HEK293 (cell line): Measurements from ENCODE around the gene DNAH11.

ENCODE experiments used
- CTCF ChIA-PET: fragments of 350-600 bp; formaldehyde crosslinking; extraction: SDS; loops from one replicate; lab custom pipeline; 2021; ENCODE audit warnings: antibody characterized with exemption; lab: Yijun Ruan, JAX
- POLR2A ChIA-PET: fragments of 300-600 bp; formaldehyde crosslinking; extraction: SDS; loops from one replicate; lab custom pipeline; 2020; ENCODE audit warnings: antibody characterized with exemption, inconsistent platforms; lab: Yijun Ruan, JAX
- H3K27ac ChIP-seq: fragments of 200-500 bp; sonication (Bioruptor generic); 2 replicates; pipeline ENCODE4 v1.5.1; 2014; ENCODE audit warnings: low read depth, low read length, control low read depth, inconsistent platforms; ENCODE audit errors: extremely low read depth
- H3K36me3 ChIP-seq, 2 experiments: fragments of 200-500 bp in 1 of 2; sonication (Bioruptor generic) in 1 of 2; 1 replicate in 1 of 2; 2 replicates in 1 of 2; pipeline ENCODE4 v1.5.1; 2014 to 2017; ENCODE audit warnings: inconsistent platforms in 2 of 2, low read length in 2 of 2; ENCODE audit not compliant: control insufficient read depth in 2 of 2, insufficient read depth in 1 of 2
- H3K4me1 ChIP-seq: fragments of 200-500 bp; sonication (Bioruptor generic); 2 replicates; pipeline ENCODE4 v1.5.1; 2014; ENCODE audit warnings: mild to moderate bottlenecking, low read length, inconsistent platforms; ENCODE audit not compliant: control insufficient read depth, insufficient read depth
- H3K4me3 ChIP-seq: 2 replicates; pipeline ENCODE4 v1.5.1; 2011; ENCODE audit warnings: low read depth, mild to moderate bottlenecking, control low read depth, low read length, moderate library complexity
- H3K9me3 ChIP-seq: fragments of 200-500 bp; sonication (Bioruptor generic); 2 replicates; pipeline ENCODE4 v1.5.1; 2014; ENCODE audit warnings: low read depth, low read length, inconsistent platforms; ENCODE audit not compliant: control insufficient read depth, insufficient read depth
- GLI2 ChIP-seq: fragments of 450-650 bp; formaldehyde crosslinking; IDR thresholded peaks from 2 replicates; pipeline ENCODE4; 2017; ENCODE audit warnings: missing biosample characterization, missing genetic modification characterization, low read depth, borderline replicate concordance
- HOXA7 ChIP-seq: sonication (generic); formaldehyde crosslinking; IDR thresholded peaks from 2 replicates; pipeline ENCODE4 v1.8.1; 2022; ENCODE audit warnings: missing genetic modification reagents, borderline replicate concordance
- KLF10 ChIP-seq: fragments of 450-650 bp; IDR thresholded peaks from 2 replicates; pipeline ENCODE4 v1.5.1; 2018; ENCODE audit warnings: missing biosample characterization, mild to moderate bottlenecking, missing genetic modification characterization
- KLF17 ChIP-seq: fragments of 450-650 bp; formaldehyde crosslinking; IDR thresholded peaks from 2 replicates; pipeline ENCODE4 v1.5.1; 2016; ENCODE audit warnings: missing biosample characterization, missing genetic modification characterization
- SALL2 ChIP-seq: fragments of 450-650 bp; formaldehyde crosslinking; IDR thresholded peaks from 2 replicates; pipeline ENCODE4 v1.5.0; 2017; ENCODE audit warnings: missing biosample characterization, mild to moderate bottlenecking, missing genetic modification characterization, borderline replicate concordance
- ZBTB44 ChIP-seq: fragments of 450-650 bp; IDR thresholded peaks from 2 replicates; pipeline ENCODE4 v1.5.1; 2018; ENCODE audit warnings: missing biosample characterization, mild to moderate bottlenecking, missing genetic modification characterization
- ZNF133 ChIP-seq: fragments of 450-650 bp; formaldehyde crosslinking; IDR thresholded peaks from 2 replicates; pipeline ENCODE4 v1.5.1; 2016; ENCODE audit warnings: missing biosample characterization, missing genetic modification characterization
- ZNF19 ChIP-seq: fragments of 450-650 bp; formaldehyde crosslinking; IDR thresholded peaks from 2 replicates; pipeline ENCODE4; 2016; ENCODE audit warnings: missing biosample characterization, missing genetic modification characterization, low read depth
- ZNF280C ChIP-seq: fragments of 450-650 bp; formaldehyde crosslinking; IDR thresholded peaks from 2 replicates; pipeline ENCODE4 v1.5.1; 2016; ENCODE audit warnings: missing biosample characterization, missing genetic modification characterization
- ZNF280D ChIP-seq: fragments of 450-650 bp; formaldehyde crosslinking; IDR thresholded peaks from 2 replicates; pipeline ENCODE4 v1.5.1; 2016; ENCODE audit warnings: missing biosample characterization, missing genetic modification characterization
- ZNF488 ChIP-seq: fragments of 450-650 bp; formaldehyde crosslinking; IDR thresholded peaks from 2 replicates; pipeline ENCODE4 v1.5.1; 2016; ENCODE audit warnings: missing biosample characterization, missing genetic modification characterization
- ZNF513 ChIP-seq: fragments of 450-650 bp; IDR thresholded peaks from 2 replicates; pipeline ENCODE4 v1.5.1; 2018; ENCODE audit warnings: missing biosample characterization, missing genetic modification characterization
- ZNF549 ChIP-seq: fragments of 450-650 bp; IDR thresholded peaks from 2 replicates; pipeline ENCODE4 v1.5.1; 2018; ENCODE audit warnings: missing biosample characterization, missing genetic modification characterization, mild to moderate bottlenecking, inconsistent platforms, moderate library complexity
- ZNF660 ChIP-seq: fragments of 450-650 bp; IDR thresholded peaks from 2 replicates; pipeline ENCODE4 v1.5.1; 2018; ENCODE audit warnings: missing biosample characterization, mild to moderate bottlenecking, missing genetic modification characterization

DNAH11 gene

GRCh38 chr7:21758286-21758685 is 215.4 kb downstream of the DNAH11 start (continued):
- TF ChIP-seq KLF10 = no peak
- TF ChIP-seq ZNF488 (tag by site-specific recombination) = no peak
- TF ChIP-seq GLI2 (tag by site-specific recombination) = no peak

- Histone ChIP-seq H3K9me3 (no peaks in the 10 kb centered on the region), H3K4me1 (no peaks in the 10 kb centered on the region; the same call in 1 of the 2 replicates), H3K36me3 (no peaks in the 10 kb centered on the region), H3K4me3 (no peak overlapping the region), H3K27ac (no peak overlapping the region)
- no peak for TF ChIP-seq KLF17 (tag by site-specific recombination)
- TF ChIP-seq ZNF549 (tag by site-specific recombination) = no peak
- TF ChIP-seq SALL2 = no peak
- TF ChIP-seq ZNF280C (tag by site-specific recombination) = no peak
- TF ChIP-seq HOXA7 (CRISPR knock-in tag) = no peak
- no peak for TF ChIP-seq ZNF19
- TF ChIP-seq ZNF133 (tag by site-specific recombination) = no peak
- TF ChIP-seq ZNF513 (tag by site-specific recombination) = no peak
- ChIA-PET CTCF (no interaction called here), POLR2A (no interaction called here)
Observed at GRCh38 chr7:21762469-21762868, 219.6 kb downstream of the DNAH11 start.

- POLR2A ChIA-PET = no interaction called here
- TF ChIP-seq ZNF660 (tag by site-specific recombination) = no peak
- no peak for TF ChIP-seq ZNF280D
- TF ChIP-seq ZBTB44 (tag by site-specific recombination) = no peak
- H3K4me3 ChIP-seq = no peak overlapping the region
- H3K27ac ChIP-seq = no peak overlapping the region
- CTCF ChIA-PET = interaction anchor here (0.6 to 7.1 kb wide), 2 partner anchors 198 to 509 kb away, joined by 3 to 110 read pairs; no protein-coding TSS in a partner anchor
- no peaks in the 10 kb centered on the region for H3K36me3 ChIP-seq
- no peaks in the 10 kb centered on the region; the same call in 1 of the 2 replicates for H3K4me1 ChIP-seq
- H3K9me3 ChIP-seq = no peaks in the 10 kb centered on the region
Observed at GRCh38 chr7:21763818-21764217, 221.0 kb downstream of the DNAH11 start.
